HG03521 (cell line): Measurements from ENCODE around the gene ATP13A2.

Experiments
- ATAC-seq: cut with Tn5 transposase; IDR thresholded peaks from one replicate; pipeline ENCODE4 v1.9.1; 2021; ENCODE audit warnings: mild to moderate bottlenecking, moderate library complexity; ENCODE audit not compliant: unreplicated experiment

The ATP13A2 gene

DNA sequence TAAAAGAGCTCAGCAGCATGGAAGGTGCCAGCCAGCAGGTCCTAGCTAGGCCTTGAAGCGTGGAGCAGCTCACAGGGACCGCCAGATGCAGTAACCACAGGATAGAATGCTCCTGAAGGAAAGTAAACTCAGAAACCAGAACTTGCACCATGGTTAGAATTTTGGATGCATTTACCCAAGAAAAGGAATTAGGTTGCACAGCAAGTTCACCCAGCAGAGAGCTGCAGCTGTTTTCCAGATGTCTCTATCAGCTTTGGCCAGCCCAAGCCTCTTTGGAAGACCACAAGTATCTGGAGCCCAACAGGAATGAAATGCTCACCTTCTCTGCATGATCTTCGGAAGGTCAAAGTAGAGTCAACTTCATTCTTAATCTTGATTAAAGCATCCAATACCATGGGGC lies 21.0 kb upstream of the ATP13A2 start:
- ATAC-seq: no peak

DNA sequence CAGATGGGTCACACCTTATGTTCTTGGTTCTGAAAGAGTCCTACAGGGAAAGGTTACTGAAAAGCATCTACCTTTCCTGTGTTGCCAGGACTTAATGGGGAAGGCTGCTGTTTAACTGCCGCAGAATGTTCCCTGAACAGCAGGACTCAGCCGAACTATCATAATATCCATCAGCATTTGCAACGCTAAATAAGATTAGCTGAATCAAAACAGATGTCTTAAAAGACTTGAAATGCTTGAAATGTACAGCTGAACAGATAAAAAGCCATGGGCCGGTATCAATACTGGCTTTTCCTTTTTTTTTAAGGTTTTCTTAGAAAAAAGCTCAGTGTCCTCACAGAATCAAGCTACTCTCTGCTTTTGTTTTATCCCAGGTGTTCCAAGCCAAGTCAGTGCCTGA lies 19.7 kb upstream of the ATP13A2 start:
- no peak for ATAC-seq

DNA sequence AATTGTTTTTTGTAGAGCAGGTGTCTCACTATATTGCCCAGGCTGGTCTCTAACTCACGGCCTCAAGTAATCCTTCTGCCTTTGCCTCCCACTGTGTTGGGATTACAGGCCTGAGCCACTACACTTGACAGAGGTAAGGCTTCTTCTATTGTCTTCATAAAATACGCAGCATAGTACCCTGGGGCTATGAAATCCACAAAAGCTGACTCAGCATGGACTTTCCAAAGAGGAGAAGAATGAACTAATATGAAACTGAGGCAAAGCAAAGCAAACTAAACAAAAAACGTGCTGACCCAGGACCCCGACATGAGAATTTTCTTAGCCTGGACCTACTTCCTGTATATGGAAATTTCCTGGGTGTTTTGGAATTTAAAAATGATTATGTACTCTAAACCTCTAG lies 18.5 kb upstream of the ATP13A2 start:
- ATAC-seq: no peak

DNA sequence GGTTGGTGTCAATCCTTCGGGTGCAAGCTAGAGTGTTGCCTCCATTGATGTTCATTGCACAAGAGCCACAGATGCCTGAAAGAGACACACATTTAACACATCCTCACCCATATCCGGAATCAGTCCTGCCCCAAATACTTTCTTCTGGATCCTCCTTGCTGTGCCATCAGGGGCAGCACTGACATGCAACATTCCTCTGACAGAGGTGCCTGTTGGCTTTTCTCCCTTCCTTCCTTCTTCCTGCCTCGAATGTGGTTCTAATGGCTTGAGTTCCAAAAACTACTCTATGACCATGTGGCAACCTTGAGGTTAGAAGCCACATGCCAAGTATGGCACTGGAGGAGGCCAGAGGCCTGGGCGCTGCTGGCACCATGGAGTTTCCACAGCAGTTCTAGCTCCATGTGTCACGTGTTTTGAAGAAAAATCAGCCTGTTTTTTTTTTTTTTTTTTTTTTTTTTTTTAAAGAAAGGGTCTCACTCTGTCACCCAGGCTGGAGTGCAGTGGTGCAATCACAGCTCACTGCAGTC lies 17.0 kb upstream of the ATP13A2 start:
- no peak for ATAC-seq

DNA sequence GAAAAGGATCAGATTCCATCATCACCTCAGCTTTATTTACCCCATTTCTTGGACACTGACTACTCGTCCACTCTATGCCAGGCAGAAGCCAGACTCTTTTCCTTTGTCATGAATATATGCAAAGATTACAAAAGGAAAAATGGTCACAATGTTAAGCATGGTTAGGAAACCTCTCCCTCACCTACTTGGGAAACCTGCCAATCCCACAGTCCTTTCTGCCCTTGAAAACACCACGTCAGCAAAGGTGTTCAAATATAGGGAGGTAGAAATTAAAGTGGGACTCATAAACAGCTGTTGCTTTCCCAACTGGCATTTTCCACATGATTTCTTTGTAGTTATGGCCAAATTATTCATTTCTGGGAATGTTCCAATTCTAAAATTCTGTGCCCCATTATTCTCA lies 16.2 kb upstream of the ATP13A2 start:
- ATAC-seq: no peak

DNA sequence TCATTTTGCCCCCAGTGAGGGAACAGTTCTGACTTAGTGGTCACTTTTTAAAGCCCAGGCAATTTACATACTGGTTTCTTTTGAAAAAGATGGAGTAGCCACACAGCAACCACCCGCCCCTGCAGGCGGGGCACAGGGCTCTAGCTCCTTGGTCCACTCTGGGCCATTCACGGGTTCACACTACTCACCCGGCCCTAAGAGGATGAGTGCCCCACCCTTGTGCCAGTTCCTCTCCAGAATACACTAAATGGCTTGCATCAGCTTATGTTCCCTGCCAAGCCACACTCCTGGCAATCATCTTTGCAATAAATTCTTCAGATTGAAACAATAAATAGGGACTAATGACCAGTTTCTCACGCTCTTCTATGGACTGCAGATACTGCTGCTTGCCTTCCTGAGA lies 15.7 kb upstream of the ATP13A2 start:
- ATAC-seq: no peak

DNA sequence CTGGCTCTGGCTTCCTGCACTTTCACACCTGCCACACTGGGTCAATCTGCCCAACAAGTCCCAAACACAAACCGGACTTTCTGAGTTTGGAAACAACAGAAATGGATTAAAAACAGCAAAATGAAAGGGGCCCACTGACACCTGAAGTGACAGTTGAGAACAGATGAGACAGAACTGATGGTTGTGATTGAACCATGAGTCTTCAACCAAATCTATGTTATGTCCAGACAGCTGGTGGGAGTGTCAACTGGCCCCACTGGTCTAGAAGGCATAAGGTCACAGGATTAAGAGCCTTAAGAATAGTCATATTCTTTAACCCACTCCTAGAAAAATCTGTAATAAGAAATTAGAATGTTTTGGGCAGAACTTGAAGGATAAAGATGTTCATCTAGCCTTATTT lies 13.0 kb upstream of the ATP13A2 start:
- ATAC-seq: no peak

DNA sequence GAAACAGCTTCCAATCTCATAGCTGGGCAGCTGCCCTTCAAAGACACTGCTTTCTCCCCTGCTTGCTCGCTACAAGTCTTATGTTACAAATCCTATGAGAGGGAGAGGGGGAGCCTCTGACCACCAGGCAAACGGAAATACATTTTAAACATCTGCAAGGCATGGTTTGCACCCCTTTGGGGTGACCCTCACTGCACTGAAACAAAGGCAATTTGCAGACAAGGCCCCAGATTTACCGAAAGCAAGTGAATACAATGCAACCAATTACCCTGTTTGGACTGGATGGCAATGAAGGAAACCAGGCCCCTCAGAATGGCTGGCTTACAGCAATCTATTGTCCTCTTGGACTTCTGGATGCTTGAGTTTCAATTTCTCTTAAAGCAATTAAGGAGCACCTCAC lies 11.8 kb upstream of the ATP13A2 start:
- ATAC-seq: no peak

DNA sequence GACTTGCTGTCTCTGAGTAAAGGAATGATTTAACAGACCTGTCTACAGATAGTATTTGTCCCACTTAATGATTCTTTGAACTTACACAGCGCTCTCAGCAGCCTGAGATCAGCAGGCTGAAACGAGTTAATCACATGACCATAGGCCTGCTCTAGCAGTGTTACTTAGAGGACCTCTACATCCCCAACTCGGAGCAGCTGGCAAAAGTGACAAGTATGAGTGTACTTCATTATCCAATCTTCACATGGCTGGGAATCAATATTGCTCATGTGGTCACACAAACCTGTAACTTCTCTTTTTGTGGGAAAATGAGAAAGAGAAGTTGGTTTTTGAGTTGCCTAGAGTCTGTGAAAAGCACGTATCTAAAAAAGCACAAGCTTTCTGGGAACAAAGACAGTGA lies 11.4 kb upstream of the ATP13A2 start:
- ATAC-seq: no peak

DNA sequence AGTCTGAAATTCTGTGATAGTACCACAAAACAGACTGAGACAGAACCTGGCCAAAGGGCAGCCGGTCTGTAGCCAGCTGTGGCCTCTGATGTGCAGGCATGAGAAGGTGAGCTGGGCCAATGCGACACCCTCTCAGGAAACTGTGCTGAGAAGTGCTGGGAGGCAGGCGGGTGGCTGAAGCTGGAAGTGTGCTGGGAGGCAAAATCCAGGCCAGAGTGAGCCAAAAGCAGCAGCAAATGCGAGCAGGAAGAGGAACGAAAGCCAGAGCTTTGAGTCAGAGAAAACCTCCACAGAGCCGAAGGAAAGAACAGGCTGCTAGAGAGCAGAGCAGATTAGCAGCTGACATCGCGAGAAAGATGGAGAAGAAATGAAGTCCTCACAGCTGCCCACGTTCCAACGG lies 10.2 kb upstream of the ATP13A2 start:
- no peak for ATAC-seq

DNA sequence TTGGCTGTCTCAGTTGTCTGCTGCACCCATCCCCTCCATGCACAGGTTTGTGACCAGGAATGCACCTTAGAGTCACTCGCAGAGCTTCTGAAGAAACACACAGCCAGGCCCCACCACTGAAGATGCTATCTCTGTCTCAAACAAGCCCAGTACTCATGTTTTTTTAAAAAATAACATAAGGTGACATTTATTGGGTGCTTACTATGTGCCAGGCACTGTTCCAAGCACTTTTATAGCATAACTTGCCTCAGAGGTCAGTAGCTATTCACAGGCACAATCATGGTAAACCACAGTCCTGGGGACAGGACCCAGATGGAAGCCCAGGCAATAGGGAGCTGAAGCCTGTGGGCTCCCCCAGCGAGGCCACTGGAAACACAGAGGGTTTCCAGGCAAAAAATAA lies 8.8 kb upstream of the ATP13A2 start:
- no peak for ATAC-seq

DNA sequence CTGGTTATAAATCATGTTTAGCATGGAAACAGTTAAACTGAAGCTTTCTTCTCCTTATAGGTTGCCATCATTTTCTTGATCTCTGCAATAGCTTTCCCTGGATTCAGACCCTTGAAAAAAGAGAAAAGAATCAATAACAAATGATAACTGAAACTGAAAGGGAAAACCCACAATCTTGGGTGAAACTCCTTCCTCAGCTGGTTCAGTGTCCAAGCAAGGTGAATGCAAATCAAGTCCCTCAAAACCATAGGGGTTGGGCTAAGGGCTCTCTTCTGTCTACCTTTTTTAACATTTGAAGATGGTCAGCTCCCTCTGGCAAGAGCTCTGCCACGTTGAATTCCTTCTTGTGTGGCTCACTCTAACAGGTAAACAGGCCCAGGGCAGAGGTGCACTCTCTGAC lies 7.1 kb upstream of the ATP13A2 start:
- ATAC-seq: no peak

DNA sequence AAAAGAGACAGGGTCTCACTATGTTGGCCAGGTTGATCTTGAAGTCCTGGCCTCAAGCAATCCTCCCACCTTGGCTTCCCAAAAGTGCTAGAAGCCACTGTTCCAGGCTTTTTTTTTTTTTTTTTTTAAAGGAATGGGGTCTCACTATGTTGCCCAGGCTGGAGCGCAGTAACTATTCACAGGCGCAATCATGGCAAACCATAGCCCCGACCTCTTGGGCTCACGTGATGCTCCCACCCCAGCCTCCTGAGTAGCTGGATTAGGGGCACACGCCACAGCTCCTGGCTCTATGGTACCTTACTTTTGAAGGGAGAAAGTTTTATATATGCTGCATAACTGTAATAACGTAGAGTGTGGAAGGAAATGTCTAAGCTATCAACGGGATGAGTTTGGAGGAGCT lies 5.7 kb upstream of the ATP13A2 start:
- no peak for ATAC-seq

DNA sequence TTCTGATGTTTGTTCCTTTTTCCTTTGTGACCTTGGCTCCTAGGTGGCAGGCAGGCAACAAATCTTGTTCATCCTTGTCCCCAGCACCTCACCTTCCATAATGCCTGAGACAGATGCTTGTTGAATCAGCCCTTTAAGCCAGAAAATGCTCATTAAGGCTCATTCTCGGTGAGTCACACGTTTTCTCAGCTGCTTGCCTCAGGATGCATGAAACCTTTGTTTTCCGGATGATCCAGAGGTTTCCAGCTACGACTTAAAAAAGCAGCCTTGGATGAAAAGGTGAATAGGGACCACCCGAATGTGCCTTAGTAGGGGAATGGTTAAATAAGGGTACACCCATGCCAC lies 4.6 kb upstream of the ATP13A2 start:
- ATAC-seq: no peak

DNA sequence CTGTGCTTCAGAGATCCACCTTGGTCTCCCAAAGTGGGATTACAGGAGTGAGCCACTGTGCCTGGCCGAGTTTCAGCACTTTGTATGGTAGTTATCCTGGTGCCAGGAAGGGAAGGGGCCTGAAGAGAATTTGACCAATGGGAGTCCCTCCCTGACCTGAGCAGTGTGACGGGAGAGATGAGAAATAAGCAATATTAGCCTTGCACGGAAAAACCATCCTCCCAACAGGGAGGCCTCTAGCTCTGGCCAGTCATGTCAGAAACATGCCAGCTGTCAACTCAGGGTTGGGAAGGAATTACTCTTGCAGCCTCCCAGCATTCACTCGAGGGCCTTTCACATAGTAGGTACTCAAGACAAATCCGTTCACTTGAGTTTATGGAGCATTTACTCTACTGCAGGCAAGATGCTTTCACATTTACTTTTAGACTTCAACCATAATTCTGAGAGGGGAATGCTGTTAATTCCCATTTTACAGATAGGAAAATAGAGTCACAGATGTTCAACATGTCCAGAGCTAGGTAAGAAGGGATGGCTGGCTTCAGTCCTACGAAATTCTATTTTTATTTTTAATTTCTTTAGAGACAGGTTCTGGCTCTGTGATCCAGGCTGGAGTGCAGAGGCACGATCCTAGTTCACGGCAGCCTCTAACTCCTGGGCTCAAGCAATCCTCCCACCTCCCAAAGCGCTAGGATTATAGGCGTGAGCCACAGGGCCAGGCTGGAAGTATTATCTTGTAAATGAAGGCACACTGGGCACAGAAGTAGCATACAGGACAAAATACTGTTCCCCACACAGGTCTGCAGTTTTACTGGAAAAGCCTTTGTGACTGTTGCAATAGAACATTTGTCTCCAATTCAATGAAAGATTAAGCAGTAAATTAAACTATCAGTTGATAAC lies 3.2 kb upstream of the ATP13A2 start:
- no peak for ATAC-seq

DNA sequence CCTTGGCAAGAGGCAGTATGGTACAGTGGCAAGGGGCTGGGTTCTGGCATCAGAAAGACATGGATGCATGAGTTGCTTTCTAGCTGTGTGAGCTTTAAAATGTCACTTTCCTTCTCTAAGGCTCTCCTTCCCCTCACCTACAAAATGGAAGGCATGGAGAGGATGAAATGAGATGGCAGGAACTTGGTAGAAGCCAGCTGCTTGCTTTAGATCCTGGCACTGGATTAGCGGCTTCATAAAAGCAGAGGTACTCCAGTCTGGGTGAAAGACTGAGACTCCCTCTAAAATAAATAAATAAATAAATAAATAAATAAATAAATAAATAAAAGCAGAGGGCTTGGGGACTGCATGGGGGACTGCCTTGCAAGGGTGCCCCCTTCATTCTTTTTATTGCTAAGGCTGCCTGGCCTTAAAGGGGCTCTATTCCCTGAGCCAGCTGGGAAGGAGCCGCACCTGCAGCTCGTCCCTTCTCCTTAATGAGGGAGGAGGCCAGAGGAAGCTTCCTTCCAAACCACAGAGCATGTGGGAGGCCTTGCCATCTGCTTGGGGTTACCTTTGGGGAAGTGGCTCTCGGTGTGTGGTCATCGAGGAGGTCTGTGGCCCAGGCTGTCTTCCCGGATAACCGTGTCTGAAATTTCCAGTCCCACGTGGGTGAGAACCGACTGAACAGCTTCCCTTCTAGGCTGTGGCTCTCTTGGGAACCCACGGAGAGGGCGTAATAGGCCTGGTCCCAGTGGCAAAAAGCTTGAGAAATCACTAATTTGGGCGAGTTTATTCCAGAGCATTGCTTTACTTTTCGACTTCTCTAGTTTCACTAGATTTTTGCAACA lies 2.0 kb upstream of the ATP13A2 start:
- ATAC-seq: no peak

DNA sequence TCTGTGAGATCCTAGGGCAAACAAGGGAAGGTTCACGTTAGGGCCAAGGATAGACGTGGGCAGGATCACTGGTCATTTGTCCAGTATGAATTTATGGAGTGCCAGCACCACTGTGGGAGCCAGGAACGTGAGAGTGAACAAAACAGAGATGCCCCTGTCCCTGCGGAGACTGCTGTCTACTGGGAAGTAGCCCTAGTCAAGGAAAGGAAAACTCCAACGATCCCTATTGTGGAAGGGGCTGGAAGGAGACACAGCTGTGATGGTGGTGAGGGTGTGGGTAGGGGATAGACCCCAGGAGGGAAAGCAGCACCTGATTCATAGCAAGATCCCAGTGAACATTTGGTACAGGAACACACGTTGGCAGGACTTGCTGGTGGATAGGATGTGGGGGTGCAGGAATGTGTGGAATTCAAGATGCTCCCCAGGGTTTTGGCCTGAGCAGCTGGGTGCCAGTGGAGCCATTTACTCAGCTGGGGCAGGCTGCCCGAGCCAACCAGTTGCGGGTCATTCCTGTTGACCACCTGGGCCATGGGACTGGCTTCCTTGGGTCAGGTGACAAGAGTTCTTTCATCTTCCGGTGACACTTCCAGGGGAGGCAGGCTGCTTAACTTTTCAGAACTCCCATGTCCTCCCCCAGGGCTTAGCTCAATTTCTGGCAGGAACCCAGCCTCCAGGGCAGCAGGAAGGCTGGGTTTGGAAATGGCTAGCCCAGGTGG lies 1.2 kb upstream of the ATP13A2 start:
- ATAC-seq: no peak

DNA sequence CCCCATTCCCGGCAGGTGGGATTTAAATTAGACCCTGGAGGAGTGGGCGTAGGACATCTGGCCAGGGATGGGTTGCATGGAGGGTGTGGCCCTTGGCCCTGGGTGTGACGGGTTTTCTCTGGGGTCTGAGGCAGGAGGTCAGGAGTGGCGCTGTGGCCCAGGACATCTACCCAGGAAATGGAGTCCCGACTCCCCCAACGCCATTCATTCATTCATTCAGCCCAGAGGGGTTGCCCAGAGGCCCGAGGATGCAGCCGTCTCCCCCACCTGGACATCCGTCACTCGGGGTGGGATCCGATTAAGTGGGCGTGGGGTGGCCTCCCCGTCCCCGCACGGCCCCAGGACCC lies 663 bp downstream of the ATP13A2 start:
- ATAC-seq: no peak

DNA sequence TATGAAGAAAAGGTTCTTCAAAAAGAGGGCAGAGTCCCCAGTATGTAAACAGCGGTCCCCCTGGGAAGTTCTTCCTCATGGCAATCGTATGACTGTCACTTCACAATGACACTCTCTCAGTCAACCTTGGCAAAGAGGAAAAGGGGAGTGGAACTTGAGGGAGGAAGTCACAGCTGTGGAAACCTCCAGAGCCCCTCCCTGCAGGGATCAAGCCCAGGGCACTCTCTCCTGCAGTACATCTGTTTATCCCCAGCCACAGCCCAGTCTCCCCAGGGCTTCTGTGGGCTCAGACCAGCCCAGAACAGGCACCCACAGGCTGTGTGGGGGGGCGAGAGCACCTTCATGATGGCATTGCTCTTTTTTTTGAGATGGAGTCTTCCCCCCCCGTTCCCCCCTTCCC lies 2.0 kb downstream of the ATP13A2 start:
- ATAC-seq: no peak

DNA sequence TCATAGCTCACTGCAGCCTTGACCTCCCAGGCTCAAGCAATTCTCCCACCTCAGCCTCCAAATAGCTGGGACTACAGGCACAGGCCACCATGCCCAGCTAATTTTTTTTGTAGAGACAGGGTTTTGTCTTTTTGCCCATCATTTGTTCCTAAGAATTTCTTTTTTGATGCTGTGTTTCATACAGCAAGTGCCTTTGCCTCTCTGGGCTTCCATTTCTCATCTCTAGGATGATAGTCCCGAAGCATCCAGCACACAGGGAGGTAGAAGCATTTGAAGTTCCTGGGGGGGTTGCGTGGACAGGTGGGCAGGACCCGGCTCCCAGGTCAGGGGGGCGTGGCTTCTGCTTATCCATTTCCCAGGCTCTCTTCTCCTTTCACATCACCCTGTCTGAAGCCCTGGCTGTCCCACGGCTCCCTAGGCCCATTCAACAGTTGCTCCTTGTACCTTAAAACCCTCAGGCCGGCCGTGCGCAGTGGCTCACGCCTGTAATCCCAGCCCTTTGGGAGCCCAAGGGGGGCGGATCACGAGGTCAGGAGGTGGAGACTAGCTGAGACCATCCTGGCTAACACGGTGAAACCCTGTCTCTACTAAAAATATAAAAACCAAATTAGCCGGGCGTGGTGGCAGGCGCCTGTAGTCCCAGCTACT lies 3.4 kb downstream of the ATP13A2 start:
- ATAC-seq: no peak

DNA sequence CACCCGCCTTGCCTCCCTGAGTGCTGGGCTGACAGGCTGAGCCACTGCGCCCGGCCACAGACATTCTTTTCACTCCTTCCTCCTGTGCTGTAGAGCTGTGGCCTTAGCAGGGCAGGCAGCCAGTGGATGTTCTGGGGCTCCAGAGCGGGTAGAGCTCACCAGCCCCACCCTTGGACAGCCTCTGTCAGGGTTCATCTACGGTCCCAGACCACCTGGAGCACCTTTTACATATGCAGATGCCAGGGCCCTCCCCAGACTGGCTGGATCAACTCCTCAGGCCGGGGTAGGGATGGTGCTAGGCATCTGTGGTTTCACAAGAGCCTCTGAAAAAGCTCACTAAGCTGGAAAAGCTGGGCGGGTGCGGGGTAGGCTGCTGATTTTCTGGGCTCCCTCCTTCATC lies 4.6 kb downstream of the ATP13A2 start:
- no peak for ATAC-seq
